GM12878 (cell line): ENCODE data around the gene PRMT7. TPM values are rescaled to one million over a fixed set of nuclear protein-coding genes. Genes with fewer than 3 reads are reported as not detected.

ENCODE experiments used
- ATF2 ChIP-seq: IDR thresholded peaks from 2 replicates; pipeline ENCODE4 v1.6.1; 2012; ENCODE audit warnings: low read length, inconsistent platforms
- E2F8 ChIP-seq: fragments of 450-650 bp; IDR thresholded peaks from 2 replicates; pipeline ENCODE4 v1.6.1; 2018; ENCODE audit warnings: mild to moderate bottlenecking, low read depth, moderate library complexity; ENCODE audit not compliant: partially characterized antibody
- EP300 ChIP-seq, 2 experiments: fragments of 150-350 bp in 1 of 2; IDR thresholded peaks; 2 replicates each; pipeline ENCODE4 v1.6.1; 2011 to 2012; ENCODE audit warnings: low read depth in 2 of 2, low read length in 2 of 2, borderline replicate concordance in 1 of 2, improper control_type of control experiment in 1 of 2, inconsistent platforms in 1 of 2; ENCODE audit not compliant: control insufficient read depth in 1 of 2
- HCFC1 ChIP-seq: fragments of 150-350 bp; IDR thresholded peaks from 2 replicates; pipeline ENCODE4 v1.6.1; 2014; ENCODE audit warnings: low read length
- MEF2A ChIP-seq: IDR thresholded peaks from 2 replicates; pipeline ENCODE4 v1.6.1; 2011; ENCODE audit warnings: low read depth, mild to moderate bottlenecking, low read length, moderate library complexity; ENCODE audit not compliant: insufficient read depth
- NKRF ChIP-seq: fragments of 450-650 bp; conservative IDR thresholded peaks from 2 replicates; pipeline ENCODE4 v1.6.1; 2017; ENCODE audit warnings: mild to moderate bottlenecking, moderate library complexity
- NR2F1 ChIP-seq: fragments of 450-650 bp; conservative IDR thresholded peaks from 2 replicates; pipeline ENCODE4 v1.6.1; 2017; ENCODE audit warnings: mild to moderate bottlenecking
- PRDM15 ChIP-seq: fragments of 450-650 bp; formaldehyde crosslinking; IDR thresholded peaks from 2 replicates; pipeline ENCODE4 v1.4.0; 2020; ENCODE audit warnings: mild to moderate bottlenecking, moderate library complexity
- RAD51 ChIP-seq: fragments of 450-650 bp; IDR thresholded peaks from 2 replicates; pipeline ENCODE4 v1.6.1; 2016; ENCODE audit warnings: moderate library complexity, mild to moderate bottlenecking, inconsistent platforms
- TARDBP ChIP-seq: IDR thresholded peaks from 2 replicates; pipeline ENCODE4 v1.6.1; 2016; ENCODE audit warnings: borderline replicate concordance
- TCF3 ChIP-seq: IDR thresholded peaks from 2 replicates; pipeline ENCODE4 v1.6.1; 2012; ENCODE audit warnings: low read depth, mild to moderate bottlenecking, low read length, borderline replicate concordance; ENCODE audit not compliant: insufficient read depth
- WRNIP1 ChIP-seq: IDR thresholded peaks from 2 replicates; pipeline ENCODE4 v1.6.1; 2011; ENCODE audit warnings: low read depth, low read length, improper control_type of control experiment, borderline replicate concordance
- polyA plus RNA-seq, 11 experiments: library from polyadenylated mRNA; depleted of rRNA in 4 of 11; unstranded in 6 of 11; stranded (reverse) in 5 of 11; fragments of >200 nt; fragmentation: Nextera tagmentation in 4 of 11; fragmentation: Illumina TruSeq in 1 of 11; extraction: Ambion mirVana in 4 of 11; extraction: Trizol in 1 of 11; gene quantifications; 1 replicate in 1 of 11; 2 replicates in 10 of 11; pipeline versions ENCODE4 v1.2.1 to v1.2.3, GENCODE V29; 2011 to 2016; ENCODE audit warnings: inconsistent platforms in 2 of 11, missing spikeins in 2 of 11, low read depth in 1 of 11
- total RNA-seq, 4 experiments: library from RNA; depleted of rRNA in 3 of 4; stranded (reverse); fragments of >200 nt in 3 of 4; fragmentation: Illumina TruSeq in 1 of 4; extraction: Trizol in 1 of 4; gene quantifications; 2 replicates each; pipeline versions ENCODE4 v1.2.1 to v1.2.3, GENCODE V29; 2013 to 2021

Gene PRMT7
- total and polyA plus RNA-seq, 10 of the 15 experiments (the other 5 are each of a cell fraction or from before 2014, with no cell fraction given) = 5.1 to 56.1 (median 42.0) TPM

- TF ChIP-seq ATF2 = no peak
- TF ChIP-seq HCFC1 = no peak
- no peak for TF ChIP-seq TCF3
- TF ChIP-seq PRDM15 (CRISPR knock-in tag) = no peak
- TF ChIP-seq WRNIP1 = no peak
- no peak for TF ChIP-seq MEF2A
- no peak for TF ChIP-seq TARDBP
- no peak for TF ChIP-seq NR2F1
- no peak for TF ChIP-seq EP300 (IDR thresholded peaks at IDR 0.05; ENCODE audit: borderline replicate concordance in 1 of 2, control insufficient read depth in 1 of 2, low read depth in 2 of 2, low read length in 2 of 2)
- TF ChIP-seq RAD51 = no peak
- no peak for TF ChIP-seq NKRF
- TF ChIP-seq E2F8 = no peak
Measured at GRCh38 chr16:68380676-68381362, 70.0 kb downstream of the PRMT7 start (continued).
